Testis (tissue), 5 donors: ENCODE measurements around the gene LYSMD1. TPM values are rescaled to one million over a fixed set of nuclear protein-coding genes. Genes with fewer than 3 reads are reported as not detected.
"Not testable (repeated sequence)": the region's sequence is repeated elsewhere in the genome, so short reads cannot be mapped to it uniquely, and the experiment has no call there.

ENCODE experiments used
- DNase-seq: peaks from one replicate; pipeline ENCODE4 v3.0.0-alpha.2; 2019
- H3K27ac ChIP-seq, 2 donors: fragments of 200-600 bp; sonication (generic); one replicate each; pipeline ENCODE4 v1.5.1; 2019
- H3K27me3 ChIP-seq: fragments of 200-600 bp; sonication (generic); one replicate; pipeline ENCODE4 v1.5.1; 2019
- H3K36me3 ChIP-seq: fragments of 200-600 bp; sonication (generic); one replicate; pipeline ENCODE4 v1.5.1; 2017; ENCODE audit warnings: low read depth; ENCODE audit errors: missing control alignments
- H3K4me1 ChIP-seq: fragments of 200-600 bp; sonication (generic); one replicate; pipeline ENCODE4 v1.5.1; 2019
- H3K4me3 ChIP-seq, 2 donors: fragments of 200-600 bp; sonication (generic); one replicate each; pipeline ENCODE4 v1.5.1; 2017 to 2019
- H3K9me3 ChIP-seq: fragments of 200-600 bp; sonication (generic); one replicate; pipeline ENCODE4 v1.5.1; 2017
- POLR2A ChIP-seq: fragments of 450-650 bp; IDR thresholded peaks from one replicate; pipeline ENCODE4 v1.6.1; 2017; ENCODE audit warnings: antibody characterized with exemption, mild to moderate bottlenecking, moderate library complexity
- WGBS, 2 donors: methylation state at CpG; one replicate each; pipeline ENCODE4 v1.1.5; 2018; 5-methylcytosine and 5-hydroxymethylcytosine counted together
- intact Hi-C: fragments of 100-400 bp; cut with DNase I; formaldehyde crosslinking; loops from one replicate; pipeline ENCODE4 v1.15.1; 2023; ENCODE audit warnings: low total_unique reads
- long read RNA-seq, 2 donors: transcript quantifications; one replicate each; lab custom pipeline, GENCODE V29; 2026
- polyA plus RNA-seq: library from polyadenylated mRNA; stranded (reverse); fragments of 350-450 nt; fragmentation: Illumina TruSeq; extraction: RNeasy Lipid Tissue Mini Kit (QIAGEN cat#74804); gene quantifications from one replicate; pipeline ENCODE4 v1.2.3, GENCODE V29; 2014; ENCODE audit warnings: low read depth, low replicate concordance; ENCODE audit not compliant: insufficient read depth
- total RNA-seq, 2 donors: library from RNA; depleted of rRNA; stranded (reverse); fragments of >200 nt; gene quantifications; one replicate each; pipeline ENCODE4 v1.2.3, GENCODE V29; 2016
- TF ChIP-seq, protein P1 (sequence below), 3 experiments: fragments of 450-650 bp in 2 of 3; fragments of 200-600 bp in 1 of 3; sonication (generic) in 1 of 3; IDR thresholded peaks; one replicate each; pipeline ENCODE4 v1.5.1; 2016 to 2019; ENCODE audit warnings: antibody characterized with exemption in 3 of 3, mild to moderate bottlenecking in 2 of 3, moderate library complexity in 1 of 3

The LYSMD1 gene, protein sequence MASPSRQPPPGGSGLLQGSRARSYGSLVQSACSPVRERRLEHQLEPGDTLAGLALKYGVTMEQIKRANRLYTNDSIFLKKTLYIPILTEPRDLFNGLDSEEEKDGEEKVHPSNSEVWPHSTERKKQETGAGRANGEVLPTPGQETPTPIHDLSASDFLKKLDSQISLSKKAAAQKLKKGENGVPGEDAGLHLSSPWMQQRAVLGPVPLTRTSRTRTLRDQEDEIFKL
- total RNA-seq (10 to 100 TPM; 14.9 to 17.0 TPM), polyA plus RNA-seq (9.5 TPM)
- long read RNA-seq, donor 1, partial matches to known transcripts: 13 of 41 reads
- long read RNA-seq, donor 1, other reads (novel, unspliced or antisense): 25 of 41 reads
- long read RNA-seq, donor 2, partial matches to known transcripts: 12 of 27 reads
- long read RNA-seq, donor 2, other reads (novel, unspliced or antisense): 15 of 27 reads

DNA sequence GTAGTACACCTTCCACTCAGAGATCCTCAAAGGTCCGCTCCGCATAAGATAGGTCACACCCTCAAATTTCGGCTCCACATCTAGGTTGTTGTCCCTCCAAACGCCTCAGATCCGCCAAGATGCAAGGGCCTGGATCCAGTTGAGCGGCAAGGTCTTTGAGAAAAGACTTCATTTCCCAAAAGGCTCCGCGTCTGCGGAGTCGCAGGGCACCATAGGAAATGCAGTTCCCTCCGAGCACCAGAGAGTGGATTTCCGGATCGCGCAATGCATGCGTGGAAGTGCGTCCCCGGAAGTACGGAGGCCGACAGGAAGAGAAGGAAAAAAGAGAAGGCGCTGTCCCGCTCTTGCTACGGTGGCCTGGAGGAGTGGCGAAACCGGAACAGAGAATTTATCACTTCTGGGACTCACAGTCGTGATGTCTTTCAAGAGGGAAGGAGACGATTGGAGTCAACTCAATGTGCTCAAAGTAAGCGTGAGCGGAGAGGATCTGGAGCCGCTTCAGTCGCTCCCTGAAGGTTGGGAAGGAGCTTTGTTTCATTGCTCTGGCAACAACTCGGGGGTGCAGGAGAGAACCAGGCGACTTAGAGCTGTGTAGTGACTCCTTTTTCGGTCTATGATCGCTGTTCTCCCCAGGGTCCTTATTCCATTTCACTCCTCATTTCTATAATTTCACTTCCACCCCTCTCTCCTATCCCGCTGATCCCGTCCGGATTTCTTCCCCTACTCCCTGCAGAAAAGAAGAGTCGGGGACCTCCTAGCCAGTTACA, at the start of gene LYSMD1, which contains the start of gene SCNM1:
Gene LYSMD1, minus strand, starts transcription at position 165 of the 767 bp plus-strand sequence. CDS start 644 bp downstream, outside the sequence.
Gene SCNM1, plus strand, starts transcription at position 407 of the 767 bp plus-strand sequence. Its CDS starts 9 bp downstream, at position 416.
- Histone ChIP-seq H3K4me3 (peak within 1 kb of the TSS; percentile 67 to 88), H3K27me3 (no peaks in the 10 kb centered on the region), H3K27ac (peak within 1 kb of the TSS; percentile 66 to 81), H3K9me3 (no peaks in the 10 kb centered on the region), H3K36me3 (no peaks in the 10 kb centered on the region), H3K4me1 (peaks cover 15% of the 10 kb centered on the region)
- intact Hi-C loops: no loop called here
- DNase-seq: peak; percentile 98
- TF ChIP-seq, protein P1, sequence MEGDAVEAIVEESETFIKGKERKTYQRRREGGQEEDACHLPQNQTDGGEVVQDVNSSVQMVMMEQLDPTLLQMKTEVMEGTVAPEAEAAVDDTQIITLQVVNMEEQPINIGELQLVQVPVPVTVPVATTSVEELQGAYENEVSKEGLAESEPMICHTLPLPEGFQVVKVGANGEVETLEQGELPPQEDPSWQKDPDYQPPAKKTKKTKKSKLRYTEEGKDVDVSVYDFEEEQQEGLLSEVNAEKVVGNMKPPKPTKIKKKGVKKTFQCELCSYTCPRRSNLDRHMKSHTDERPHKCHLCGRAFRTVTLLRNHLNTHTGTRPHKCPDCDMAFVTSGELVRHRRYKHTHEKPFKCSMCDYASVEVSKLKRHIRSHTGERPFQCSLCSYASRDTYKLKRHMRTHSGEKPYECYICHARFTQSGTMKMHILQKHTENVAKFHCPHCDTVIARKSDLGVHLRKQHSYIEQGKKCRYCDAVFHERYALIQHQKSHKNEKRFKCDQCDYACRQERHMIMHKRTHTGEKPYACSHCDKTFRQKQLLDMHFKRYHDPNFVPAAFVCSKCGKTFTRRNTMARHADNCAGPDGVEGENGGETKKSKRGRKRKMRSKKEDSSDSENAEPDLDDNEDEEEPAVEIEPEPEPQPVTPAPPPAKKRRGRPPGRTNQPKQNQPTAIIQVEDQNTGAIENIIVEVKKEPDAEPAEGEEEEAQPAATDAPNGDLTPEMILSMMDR (IDR thresholded peaks at IDR 0.05): peak in 2 of 3 experiments; percentile 67 to 72
- no peak for TF ChIP-seq POLR2A
- 0 to 1% methylated on average over 34 to 38 of the region's 38 CpGs for WGBS, 2 donors

- H3K36me3 ChIP-seq: no peaks in the 10 kb centered on the region
- 20 to 27% methylated on average over 2 of the region's 2 CpGs for WGBS, 2 donors
- no peak overlapping the region for H3K4me3 ChIP-seq
- TF ChIP-seq, protein P1 (IDR thresholded peaks at IDR 0.05): no peak
- no peak for TF ChIP-seq POLR2A
- no peaks in the 10 kb centered on the region for H3K27me3 ChIP-seq
- H3K4me1 ChIP-seq: peaks cover 4% of the 10 kb centered on the region
- no peak overlapping the region for H3K27ac ChIP-seq
- intact Hi-C loops: no loop called here
- H3K9me3 ChIP-seq: no peaks in the 10 kb centered on the region
- DNase-seq: no peak
These were observed 47.9 kb upstream of the LYSMD1 start for GRCh38 chr1:151213560-151213959.

GRCh38 chr1:151211972-151212705, 46.4 kb upstream of the LYSMD1 start:
- peaks cover 2% of the 10 kb centered on the region for H3K4me1 ChIP-seq
- TF ChIP-seq, protein P1 (IDR thresholded peaks at IDR 0.05): no peak
- TF ChIP-seq POLR2A: no peak
- intact Hi-C loops: no loop called here
- H3K4me3 ChIP-seq: no peak overlapping the region
- WGBS, 2 donors: 88 to 90% methylated on average over 15 of the region's 15 CpGs
- H3K27me3 ChIP-seq: no peaks in the 10 kb centered on the region
- H3K36me3 ChIP-seq: no peaks in the 10 kb centered on the region
- DNase-seq: no peak
- H3K9me3 ChIP-seq: no peaks in the 10 kb centered on the region
- no peak overlapping the region for H3K27ac ChIP-seq

GRCh38 chr1:151210830-151211229, 45.1 kb upstream of the LYSMD1 start:
- no peak overlapping the region for H3K4me3 ChIP-seq
- no peak for DNase-seq
- H3K36me3 ChIP-seq: no peaks in the 10 kb centered on the region
- intact Hi-C loops: no loop called here
- H3K27ac ChIP-seq: no peak overlapping the region
- peaks cover 5% of the 10 kb centered on the region for H3K4me1 ChIP-seq
- TF ChIP-seq, protein P1 (IDR thresholded peaks at IDR 0.05): no peak
- TF ChIP-seq POLR2A: no peak
- H3K9me3 ChIP-seq: no peaks in the 10 kb centered on the region
- WGBS, 2 donors: 84 to 92% methylated on average over 1 of the region's 1 CpG
- H3K27me3 ChIP-seq: no peaks in the 10 kb centered on the region

DNA sequence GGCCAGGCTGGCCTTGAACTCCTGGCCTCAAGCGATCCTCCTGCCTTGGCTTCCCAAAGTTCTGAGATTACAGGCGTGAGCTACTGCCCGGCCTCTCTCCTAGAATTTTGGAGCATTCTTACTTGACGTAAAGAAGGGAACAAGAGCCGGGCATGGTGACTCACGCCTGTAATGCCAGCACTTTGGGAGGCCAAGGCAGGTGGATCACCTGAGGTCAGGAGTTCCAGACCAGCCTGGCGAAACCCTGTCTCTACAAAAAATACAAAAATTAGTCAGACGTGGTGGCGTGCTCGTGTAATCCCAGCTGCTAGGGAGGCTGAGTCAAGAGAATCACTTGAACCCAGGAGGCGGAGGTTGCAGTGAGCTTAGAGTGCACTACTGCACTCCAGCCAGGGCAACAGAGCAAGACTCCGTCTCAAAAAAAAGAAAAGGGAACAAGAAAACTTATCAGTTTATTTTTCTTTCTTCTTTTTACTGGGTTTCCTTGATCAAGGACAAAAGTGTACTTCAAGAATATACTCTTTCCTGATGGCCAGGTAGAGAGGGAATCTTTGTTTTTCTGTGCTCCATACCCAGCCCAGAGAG, 39.8 kb upstream of the LYSMD1 start:
- not testable (repeated sequence) for H3K9me3 ChIP-seq, H3K4me3 ChIP-seq, H3K27me3 ChIP-seq, H3K27ac ChIP-seq, DNase-seq, H3K36me3 ChIP-seq
- 80% methylated on average over 12 of the region's 12 CpGs for WGBS, 2 donors
- H3K4me1 ChIP-seq: peaks cover 32% of the 10 kb centered on the region
- intact Hi-C loops: loop anchor here (10.0 kb wide), 1 partner anchor 49 kb away; the partner anchor contains the start of gene PSMD4
